NCI-H2196 (cell line): ENCODE results near the gene NUDT22.

Experiments
- DNase-seq: peaks from one replicate; lab custom pipeline; 2025; ENCODE audit not compliant: unreplicated experiment; lab: John Stamatoyannopoulos, UW

NUDT22 gene

GRCh38 chr11:64225608-64226506 lies at the start of gene NUDT22, which contains the start of gene TRPT1:
Gene NUDT22, plus strand, starts transcription at chr11:64226274. Its CDS starts 379 bp downstream, at chr11:64226653.
Gene TRPT1, minus strand, starts transcription at chr11:64226186. Its CDS starts 326 bp downstream, at chr11:64225860.
- DNase-seq, result peak; percentile 90

- DNase-seq, result no peak
Measured at GRCh38 chr11:64176751-64177150, 49.3 kb upstream of the NUDT22 start.

- no peak for DNase-seq
Measured at GRCh38 chr11:64178203-64178602, 47.9 kb upstream of the NUDT22 start.

DNA sequence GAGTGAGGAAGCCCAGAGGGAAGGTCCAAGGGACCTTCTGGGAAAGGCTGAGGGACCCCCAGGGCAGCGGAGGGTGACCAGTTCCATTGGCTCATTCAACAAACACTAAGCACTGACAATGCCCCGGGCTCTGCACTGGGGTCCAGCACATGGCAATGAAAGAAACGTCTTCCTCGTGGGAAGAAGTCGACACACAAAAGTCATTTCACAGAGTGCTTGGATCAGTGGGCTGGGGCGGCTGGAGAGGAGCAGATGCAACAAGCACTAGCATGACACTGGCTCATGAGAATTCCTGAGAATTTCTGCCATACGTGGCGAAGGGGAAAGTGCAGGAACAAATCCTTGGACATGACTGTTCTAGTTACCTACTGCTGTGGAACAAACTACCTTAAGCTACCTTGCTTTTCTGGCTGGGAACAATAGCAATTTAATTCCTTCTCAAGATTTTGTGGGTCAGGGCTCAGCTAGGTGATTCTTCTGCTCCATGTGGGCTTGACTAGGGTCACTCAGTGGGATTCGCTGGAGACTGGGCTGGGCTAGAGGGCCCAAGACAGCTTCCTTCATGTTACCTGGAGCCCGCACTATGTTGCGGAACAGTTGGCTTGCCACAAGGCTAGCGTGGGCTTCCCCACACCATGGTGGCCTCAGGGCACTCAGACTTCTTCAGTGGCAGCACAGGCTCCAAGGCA lies 47.0 kb upstream of the NUDT22 start:
- no peak for DNase-seq

GRCh38 chr11:64180891-64181290 lies 45.2 kb upstream of the NUDT22 start:
- no peak for DNase-seq

GRCh38 chr11:64181506-64182411 lies 44.3 kb upstream of the NUDT22 start:
- DNase-seq, result peak; percentile 46

- DNase-seq, result no peak
Measured at GRCh38 chr11:64183890-64184289, 42.2 kb upstream of the NUDT22 start.

DNA sequence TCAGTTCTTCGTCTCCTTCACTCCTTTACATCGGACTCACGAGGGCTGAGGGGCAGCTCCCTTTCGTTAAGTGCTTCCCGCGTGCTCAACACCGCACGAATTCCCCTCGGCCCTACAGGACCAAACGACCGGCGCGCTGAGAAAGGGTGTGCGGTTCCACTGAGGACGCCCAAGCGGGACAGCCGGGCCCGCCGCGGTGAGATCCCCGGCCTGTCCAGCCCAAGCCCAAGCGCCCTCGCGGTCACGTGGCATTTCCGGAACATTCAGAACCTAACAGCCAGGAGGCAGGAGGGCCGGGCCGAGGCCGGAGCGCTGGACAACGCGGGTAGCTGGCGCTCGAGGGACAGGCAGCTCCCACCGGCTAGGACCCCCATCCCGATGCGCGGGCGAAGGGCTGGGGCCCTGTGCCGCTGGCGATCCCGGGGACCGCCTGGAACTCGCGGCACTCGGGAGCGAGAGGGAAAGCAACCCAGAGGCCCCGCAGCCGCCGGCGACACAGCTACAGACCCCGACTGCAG lies 40.8 kb upstream of the NUDT22 start:
- peak; percentile 58 for DNase-seq

GRCh38 chr11:64185693-64186491 lies 40.2 kb upstream of the NUDT22 start, which contains the start of gene STIP1:
Gene STIP1, plus strand, starts transcription at chr11:64186171. Its CDS starts 91 bp downstream, at chr11:64186262.
- peak; percentile 92 for DNase-seq

- no peak for DNase-seq
Measured at GRCh38 chr11:64186492-64187165, 39.4 kb upstream of the NUDT22 start.

- no peak for DNase-seq
Measured at GRCh38 chr11:64192434-64192833, 33.6 kb upstream of the NUDT22 start.

DNA sequence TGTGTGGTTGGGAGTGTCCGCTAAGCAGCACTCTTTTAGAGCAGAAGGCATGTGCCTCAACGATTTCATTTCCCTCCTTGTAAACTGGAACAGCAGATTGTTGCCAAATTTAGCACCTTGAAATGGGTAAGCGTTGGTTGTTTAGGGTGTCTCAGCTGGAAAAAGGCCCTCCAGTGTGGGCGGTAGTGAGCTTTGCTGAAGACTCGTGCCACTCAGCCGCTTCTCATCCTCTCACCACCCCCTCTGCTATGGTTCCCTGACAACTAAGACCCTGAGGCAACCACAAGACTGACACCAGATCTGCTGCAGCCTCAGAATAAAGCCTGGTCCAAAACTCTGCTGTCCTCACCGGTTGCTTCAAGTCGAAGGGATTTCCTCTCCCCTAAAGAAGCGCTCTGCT lies 29.4 kb upstream of the NUDT22 start:
- no peak for DNase-seq

DNA sequence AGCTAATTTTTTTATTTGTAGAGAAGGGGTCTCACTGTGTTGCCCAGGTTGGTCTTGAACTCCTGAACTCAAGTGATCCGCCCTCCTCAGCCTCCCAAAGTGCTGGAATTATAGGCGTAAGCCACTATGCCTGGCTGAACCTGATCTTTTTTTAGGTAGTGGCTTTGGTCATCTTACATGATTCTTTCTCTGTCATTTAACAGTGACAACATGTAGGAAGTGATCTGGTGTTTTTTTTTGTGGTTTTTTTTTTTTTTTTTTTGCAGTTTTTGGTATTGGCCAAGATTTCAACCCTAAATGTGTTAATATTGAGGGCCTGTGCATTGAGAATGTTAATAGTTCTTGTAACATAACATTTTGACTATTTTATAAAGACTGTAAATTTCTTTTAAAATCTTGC lies 27.6 kb upstream of the NUDT22 start:
- no peak for DNase-seq

DNA sequence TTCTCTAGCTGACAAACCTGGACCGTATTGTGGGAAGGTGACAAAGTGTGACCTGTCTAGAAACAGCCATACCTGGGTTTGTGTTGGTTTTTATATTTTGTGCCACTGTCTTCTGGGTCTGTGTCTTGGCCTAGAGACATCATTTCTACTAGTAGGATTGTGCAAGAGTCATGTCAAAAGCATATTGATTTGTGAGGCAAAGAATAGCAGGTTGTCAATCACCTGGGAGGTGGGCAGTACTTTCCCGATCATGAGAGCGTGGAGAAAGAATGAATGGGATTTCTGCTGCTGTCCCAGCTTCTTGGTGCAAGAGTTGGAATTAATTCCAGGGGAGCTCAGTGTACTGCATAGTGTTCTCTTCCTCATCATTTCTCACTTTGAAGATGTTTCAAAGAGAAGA lies 24.5 kb upstream of the NUDT22 start:
- DNase-seq, result no peak

DNA sequence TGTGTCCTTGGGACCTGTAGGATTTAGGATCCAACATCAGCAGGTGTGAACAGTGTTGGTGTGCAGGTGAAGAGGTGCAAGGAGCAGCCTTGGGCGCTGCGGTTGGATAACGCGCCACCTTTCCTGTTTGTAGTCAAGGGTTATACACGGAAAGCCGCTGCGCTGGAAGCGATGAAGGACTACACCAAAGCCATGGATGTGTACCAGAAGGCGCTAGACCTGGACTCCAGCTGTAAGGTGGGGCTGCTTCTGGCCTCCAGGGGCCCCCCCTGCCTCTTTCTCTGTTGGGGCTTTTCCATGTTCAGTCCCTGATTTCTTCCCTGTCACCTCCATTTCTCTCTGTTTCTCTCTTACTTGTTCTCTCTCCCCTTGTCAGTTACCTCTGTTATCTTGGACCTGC lies 23.1 kb upstream of the NUDT22 start:
- no peak for DNase-seq

GRCh38 chr11:64203421-64204079 lies 22.5 kb upstream of the NUDT22 start:
- DNase-seq, result no peak

- DNase-seq, result no peak
Measured at GRCh38 chr11:64204080-64204440, 22.0 kb upstream of the NUDT22 start.

DNA sequence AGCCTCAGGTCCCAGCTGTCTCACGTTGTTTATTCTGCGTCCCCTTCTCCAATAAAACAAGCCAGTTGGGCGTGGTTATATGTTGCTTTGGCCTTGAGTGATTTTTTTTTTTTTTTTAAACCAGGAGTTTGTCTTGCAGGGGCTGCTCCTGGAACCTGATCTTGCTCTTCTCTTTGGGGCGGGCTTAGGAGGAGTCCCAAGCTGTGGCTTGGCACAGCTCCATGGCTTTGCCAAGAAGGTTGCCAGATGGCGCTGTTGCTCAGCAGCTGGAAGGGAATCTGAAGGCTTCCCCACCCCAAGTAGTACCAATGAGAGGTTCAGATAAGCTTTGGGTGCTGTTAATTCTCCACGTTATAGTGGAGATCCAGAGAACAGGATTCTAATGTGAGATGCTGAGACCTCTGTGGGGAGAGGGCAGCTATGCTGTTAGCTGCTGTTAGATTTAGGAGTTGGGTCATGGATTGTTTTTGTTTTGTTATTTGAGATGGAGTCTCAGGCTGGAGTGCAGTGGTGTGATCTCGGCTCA lies 21.5 kb upstream of the NUDT22 start:
- DNase-seq, result peak; percentile 83
